HCT116 (cell line): ENCODE results near the gene CGNL1.

Source experiments
- ATF3 ChIP-seq: IDR thresholded peaks from 2 replicates; pipeline ENCODE4 v1.6.1; 2012
- CEBPB ChIP-seq: IDR thresholded peaks from 2 replicates; pipeline ENCODE4 v1.6.1; 2012; ENCODE audit warnings: low read depth
- CTCF ChIP-seq, 3 experiments: fragments of 200-600 bp in 1 of 3; sonication (generic) in 1 of 3; IDR thresholded peaks in 2 of 3; conservative IDR thresholded peaks in 1 of 3; 2 replicates each; pipeline ENCODE4 v1.5.1; 2012 to 2017; ENCODE audit warnings: low read depth in 2 of 3, low read length in 2 of 3, antibody characterized with exemption in 1 of 3, borderline replicate concordance in 1 of 3, control low read depth in 1 of 3, mild to moderate bottlenecking in 1 of 3, mixed read lengths in 1 of 3, mixed run types in 1 of 3, moderate library complexity in 1 of 3; ENCODE audit not compliant: insufficient read depth in 1 of 3
- EZH2 ChIP-seq: fragments of 200-600 bp; sonication (generic); IDR thresholded peaks from 2 replicates; pipeline ENCODE4 v1.6.1; 2017; ENCODE audit warnings: antibody characterized with exemption, mixed run types
- EZH2phosphoT487 ChIP-seq: fragments of 200-600 bp; IDR thresholded peaks from 2 replicates; pipeline ENCODE4 v1.6.1; 2018; ENCODE audit warnings: antibody characterized with exemption, borderline replicate concordance
- POLR2A ChIP-seq: IDR thresholded peaks from 2 replicates; pipeline ENCODE4 v1.7.0; 2011; ENCODE audit warnings: borderline replicate concordance; ENCODE audit not compliant: insufficient read depth, insufficient read length; ENCODE audit errors: extremely low read depth
- POLR2AphosphoS5 ChIP-seq: IDR thresholded peaks from 2 replicates; pipeline ENCODE4 v1.6.1; 2011; ENCODE audit warnings: mild to moderate bottlenecking, low read depth, low read length, moderate library complexity
- RAD21 ChIP-seq: IDR thresholded peaks from 2 replicates; pipeline ENCODE4 v1.6.1; 2012; ENCODE audit warnings: low read depth, mild to moderate bottlenecking
- SIN3A ChIP-seq: IDR thresholded peaks from 2 replicates; pipeline ENCODE4 v1.6.1; 2012; ENCODE audit warnings: low read depth
- SP1 ChIP-seq: IDR thresholded peaks from 2 replicates; pipeline ENCODE4 v1.6.1; 2012; ENCODE audit warnings: low read depth

GRCh38 chr15:57440799-57441198, 64.5 kb downstream of the CGNL1 start:
- TF ChIP-seq RAD21 (no peak), CTCF (IDR thresholded peaks at IDR 0.05 in 2 of 3, conservative IDR thresholded peaks at IDR 0.05 in 1 of 3; ENCODE audit: borderline replicate concordance in 1 of 3, insufficient read depth in 1 of 3, low read depth in 2 of 3, low read length in 2 of 3) (no peak), ATF3 (no peak), POLR2AphosphoS5 (no peak), EZH2 (no peak), SP1 (no peak), SIN3A (no peak), POLR2A (no peak), CEBPB (no peak), EZH2phosphoT487 (no peak)
